Psoas muscle (tissue), 8 donors: ENCODE measurements around the gene ARL17B. TPM values are rescaled to one million over a fixed set of nuclear protein-coding genes. Genes with fewer than 3 reads are reported as not detected.
"Not testable (repeated sequence)": the region's sequence is repeated elsewhere in the genome, so short reads cannot be mapped to it uniquely, and the experiment has no call there.

ENCODE experiments used
- ATAC-seq, 4 donors: fragments of 200-7000 bp; cut with Tn5 transposase; one replicate each; pipeline ENCODE4 v1.9.1; 2020; ENCODE audit warnings: moderate library complexity in 3 of 4, mild to moderate bottlenecking in 2 of 4
- DNase-seq, 2 donors: peaks; one replicate each; pipeline ENCODE4 v3.0.0-alpha.2; 2020
- H3K27ac ChIP-seq: fragments of 200-600 bp; one replicate; pipeline ENCODE4 v1.8.0; 2022
- H3K27me3 ChIP-seq, 3 donors: fragments of 200-600 bp in 1 of 3; one replicate each; pipeline versions ENCODE4 v1.6.1 to v1.8.0; 2013 to 2022; ENCODE audit warnings: low read length in 2 of 3, mild to moderate bottlenecking in 2 of 3, moderate library complexity in 1 of 3; ENCODE audit not compliant: insufficient read depth in 3 of 3
- H3K36me3 ChIP-seq, 2 donors: fragments of 200-600 bp in 1 of 2; one replicate each; pipeline versions ENCODE4 v1.6.1 to v1.8.0; 2013 to 2022; ENCODE audit warnings: low read depth in 1 of 2, mild to moderate bottlenecking in 1 of 2, moderate library complexity in 1 of 2; ENCODE audit not compliant: insufficient read depth in 1 of 2
- H3K4me1 ChIP-seq: fragments of 200-600 bp; one replicate; pipeline ENCODE4 v1.8.0; 2022
- H3K4me3 ChIP-seq: fragments of 200-600 bp; one replicate; pipeline ENCODE4 v1.8.0; 2022; ENCODE audit warnings: mild to moderate bottlenecking
- H3K9me3 ChIP-seq: fragments of 200-600 bp; one replicate; pipeline ENCODE4 v1.8.0; 2022
- WGBS, 3 donors: extraction: QIAGEN DNeasy Blood & Tissue Kit; methylation state at CpG; one replicate each; pipeline versions ENCODE4 v1.1.6 to v1.1.7; 2013; 5-methylcytosine and 5-hydroxymethylcytosine counted together
- intact Hi-C, 2 donors: fragments of 100-400 bp; cut with DNase I; formaldehyde crosslinking; loops; one replicate each; pipeline versions ENCODE4 v1.11.0 to v1.14.2; 2022
- long read RNA-seq, 2 donors: library from polyadenylated mRNA; unstranded; transcript quantifications; one replicate each; pipeline ENCODE4 v2.0.0, GENCODE V29; 2021
- polyA plus RNA-seq, 3 donors: library from polyadenylated mRNA; stranded (reverse); fragments of 200-250 nt; gene quantifications; one replicate each; pipeline ENCODE4 v1.2.3, GENCODE V29; 2013
- total RNA-seq, 4 donors: library from RNA; stranded (reverse); fragmentation: NEBNext Ultra II Directional in 2 of 4; extraction: Animal tissue kit (Norgen Biotek cat#: 25700) in 2 of 4; gene quantifications; one replicate each; pipeline versions ENCODE4 v1.2.1 to v1.2.4, GENCODE V29; 2021 to 2023
- donor health status: healthy with polysubstance abuse.
- donor health status: DM: no; HTN: no; CAD: no; lungs with moderate emphysema.
- donor health status: Bipolar disorder and iron deficiency.
- donor health status: healthy.
- donor health status: DM: yes; HTN: yes; CAD: no.
- donor health status: DM: no; HTN: no; CAD: no.
- donor health status: DM: no; HTN: no; CAD: no.
- donor health status: DM: yes; HTN: yes; CAD: no.

Gene ARL17B
- total RNA-seq (10 to 100 TPM in 1 of 4 donors, 1 to 10 TPM in 3; 7.6 to 12.5 (median 8.2) TPM), polyA plus RNA-seq (10 to 100 TPM in 1 of 3 donors, 1 to 10 TPM in 2; 3.8 to 27.1 (median 8.7) TPM)
- long read RNA-seq, donor 1, partial matches to known transcripts = 0 of 5 reads
- long read RNA-seq, donor 1, other reads (novel, unspliced or antisense) = 4 of 5 reads
- long read RNA-seq, donor 2, partial matches to known transcripts = 0 of 18 reads
- long read RNA-seq, donor 2, other reads (novel, unspliced or antisense) = 17 of 18 reads

GRCh38 chr17:46361755-46362154 lies at the start of gene ARL17B:
Gene ARL17B, minus strand, starts transcription at chr17:46361766. Its CDS starts 3,369 bp downstream, at chr17:46358397.
- 0% methylated on average over 1 to 14 of the region's 22 CpGs; no CpG with 5 or more reads in 1 of the 3 donors for WGBS, 3 donors
- H3K4me3 ChIP-seq, intact Hi-C loops, H3K9me3 ChIP-seq, H3K4me1 ChIP-seq, H3K36me3 ChIP-seq, H3K27ac ChIP-seq, H3K27me3 ChIP-seq: not testable (repeated sequence)
- peak; percentile 78 to 90 for DNase-seq
- ATAC-seq = peak; percentile 97 to 99 (median 98)

GRCh38 chr17:46409864-46410263 lies 48.3 kb upstream of the ARL17B start:
- DNase-seq, H3K9me3 ChIP-seq, H3K36me3 ChIP-seq, H3K4me3 ChIP-seq, H3K27ac ChIP-seq, ATAC-seq, H3K4me1 ChIP-seq, H3K27me3 ChIP-seq, intact Hi-C loops: not testable (repeated sequence)
- WGBS, 3 donors = no CpG with 5 or more reads among the region's 2 CpGs

GRCh38 chr17:46407155-46407554 lies 45.6 kb upstream of the ARL17B start:
- H3K4me1 ChIP-seq, H3K36me3 ChIP-seq, H3K27me3 ChIP-seq, DNase-seq, H3K27ac ChIP-seq, intact Hi-C loops, H3K9me3 ChIP-seq, H3K4me3 ChIP-seq: not testable (repeated sequence)
- ATAC-seq = peak in 3 of 4 donors; percentile 72 to 81 (median 79)
- WGBS, 3 donors = no CpG with 5 or more reads among the region's 5 CpGs

GRCh38 chr17:46401033-46401787 lies 39.6 kb upstream of the ARL17B start:
- H3K4me1 ChIP-seq, intact Hi-C loops: not testable (repeated sequence)
- peak in 1 of 4 donors; percentile 41 for ATAC-seq

GRCh38 chr17:46400543-46400942 lies 39.0 kb upstream of the ARL17B start:
- H3K4me1 ChIP-seq, H3K27ac ChIP-seq, H3K27me3 ChIP-seq, H3K36me3 ChIP-seq, H3K9me3 ChIP-seq, intact Hi-C loops, DNase-seq, H3K4me3 ChIP-seq: not testable (repeated sequence)
- WGBS, 3 donors = 0 to 14% (median 13%) methylated on average over 1 of the region's 3 CpGs
- ATAC-seq = peak in 3 of 4 donors; percentile 22 to 39 (median 28)

More at GRCh38 chr17:46401033-46401787, 39.6 kb upstream of the ARL17B start:
- not testable (repeated sequence) for H3K27me3 ChIP-seq, DNase-seq, H3K36me3 ChIP-seq, H3K4me3 ChIP-seq, H3K9me3 ChIP-seq, H3K27ac ChIP-seq
- WGBS, 3 donors = no CpG with 5 or more reads among the region's 2 CpGs

GRCh38 chr17:46399993-46400392 lies 38.4 kb upstream of the ARL17B start:
- not testable (repeated sequence) for H3K36me3 ChIP-seq, DNase-seq

GRCh38 chr17:46396292-46396691 lies 34.7 kb upstream of the ARL17B start:
- WGBS, 3 donors = 76 to 85% (median 78%) methylated on average over 1 of the region's 2 CpGs
- H3K27me3 ChIP-seq, DNase-seq, ATAC-seq, H3K36me3 ChIP-seq, H3K9me3 ChIP-seq, H3K4me3 ChIP-seq, H3K4me1 ChIP-seq, intact Hi-C loops, H3K27ac ChIP-seq: not testable (repeated sequence)

More at GRCh38 chr17:46399993-46400392, 38.4 kb upstream of the ARL17B start:
- ATAC-seq, H3K9me3 ChIP-seq, intact Hi-C loops, H3K4me3 ChIP-seq, H3K4me1 ChIP-seq, H3K27ac ChIP-seq, H3K27me3 ChIP-seq: not testable (repeated sequence)
- WGBS, 3 donors = 93 to 100% (median 96%) methylated on average over 4 of the region's 9 CpGs

DNA sequence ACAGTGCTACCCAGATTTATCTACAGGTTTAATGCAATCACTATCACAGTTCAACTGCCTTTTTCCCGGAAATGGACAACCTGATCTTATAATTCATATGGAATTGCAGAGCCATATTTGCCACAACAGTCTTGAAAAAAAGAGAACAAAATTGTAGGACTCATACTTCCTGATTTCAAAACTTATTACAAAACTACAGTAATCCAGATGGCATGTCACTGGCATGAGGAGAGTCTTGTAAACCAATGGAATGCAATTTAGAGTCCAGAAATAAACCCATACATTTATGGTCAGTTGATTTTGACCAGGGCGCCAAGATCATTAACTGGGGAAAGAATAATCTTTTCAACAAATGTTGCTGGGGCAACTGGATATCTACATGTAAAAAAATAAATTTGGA lies 32.1 kb upstream of the ARL17B start:
- H3K4me1 ChIP-seq, DNase-seq, H3K4me3 ChIP-seq, intact Hi-C loops, H3K27ac ChIP-seq, H3K27me3 ChIP-seq, H3K9me3 ChIP-seq, H3K36me3 ChIP-seq: not testable (repeated sequence)
- WGBS, 3 donors = no CpG with 5 or more reads among the region's 2 CpGs
- peak in 1 of 4 donors; percentile 50 for ATAC-seq

GRCh38 chr17:46385491-46385890 lies 23.9 kb upstream of the ARL17B start:
- H3K27ac ChIP-seq, intact Hi-C loops, H3K9me3 ChIP-seq, H3K36me3 ChIP-seq, H3K27me3 ChIP-seq, ATAC-seq, H3K4me3 ChIP-seq, H3K4me1 ChIP-seq, DNase-seq: not testable (repeated sequence)

- H3K4me3 ChIP-seq, DNase-seq, H3K4me1 ChIP-seq, H3K27ac ChIP-seq, H3K27me3 ChIP-seq, H3K9me3 ChIP-seq, intact Hi-C loops, H3K36me3 ChIP-seq: not testable (repeated sequence)
- 96 to 97% (median 97%) methylated on average over 3 of the region's 4 CpGs for WGBS, 3 donors
- ATAC-seq = peak in 1 of 4 donors; percentile 31
Measured at GRCh38 chr17:46383118-46383517, 21.6 kb upstream of the ARL17B start.

GRCh38 chr17:46373418-46373817 lies 11.9 kb upstream of the ARL17B start:
- H3K9me3 ChIP-seq, DNase-seq, intact Hi-C loops, H3K36me3 ChIP-seq, H3K27ac ChIP-seq, H3K27me3 ChIP-seq, H3K4me3 ChIP-seq, H3K4me1 ChIP-seq: not testable (repeated sequence)
- peak; percentile 84 to 91 (median 88) for ATAC-seq
- WGBS, 3 donors = no CpG with 5 or more reads among the region's 7 CpGs
